GM23338 (cell line): ENCODE results near the gene PDIA6. TPM values are rescaled to one million over a fixed set of nuclear protein-coding genes. Genes with fewer than 3 reads are reported as not detected.

ENCODE experiments used
- ATAC-seq: fragments of 200-7000 bp; cut with Tn5 transposase; 3 replicates; pipeline ENCODE4 v1.9.1; 2020
- DNase-seq: peaks from one replicate; pipeline ENCODE4 v3.0.0-alpha.2; 2015; ENCODE audit warnings: low spot score
- H2AFZ ChIP-seq: fragments of 200-600 bp; sonication (generic); 2 replicates; pipeline ENCODE4 v1.8.0; 2016; ENCODE audit warnings: antibody characterized with exemption, mild to moderate bottlenecking, moderate library complexity
- H3F3A ChIP-seq: fragments of 200-600 bp; sonication (generic); replicated peaks from 2 replicates; pipeline ENCODE4 v1.8.0; 2017; ENCODE audit warnings: antibody characterized with exemption, mixed run types, low read depth
- H3K27ac ChIP-seq: fragments of 200-600 bp; sonication (generic); 2 replicates; pipeline ENCODE4 v1.6.1; 2016; ENCODE audit warnings: low read depth
- H3K27me3 ChIP-seq: fragments of 200-600 bp; sonication (generic); 2 replicates; pipeline ENCODE4 v1.8.0; 2016; ENCODE audit warnings: mild to moderate bottlenecking, mixed run types, moderate library complexity; ENCODE audit not compliant: insufficient read depth
- H3K36me3 ChIP-seq: fragments of 200-600 bp; sonication (generic); 2 replicates; pipeline ENCODE4 v1.8.0; 2016; ENCODE audit warnings: mild to moderate bottlenecking; ENCODE audit not compliant: insufficient read depth
- H3K4me1 ChIP-seq: fragments of 200-600 bp; sonication (generic); 2 replicates; pipeline ENCODE4 v1.8.0; 2016; ENCODE audit warnings: mild to moderate bottlenecking, moderate library complexity; ENCODE audit not compliant: insufficient read depth
- H3K4me2 ChIP-seq: fragments of 200-600 bp; sonication (generic); 2 replicates; pipeline ENCODE4 v1.7.1; 2017; ENCODE audit warnings: mixed run types
- H3K4me3 ChIP-seq: fragments of 200-600 bp; sonication (generic); 2 replicates; pipeline ENCODE4 v1.6.1; 2016; ENCODE audit warnings: mixed run types
- H3K79me2 ChIP-seq: fragments of 200-600 bp; sonication (generic); replicated peaks from 2 replicates; pipeline ENCODE4 v1.8.0; 2017; ENCODE audit warnings: mild to moderate bottlenecking; ENCODE audit not compliant: insufficient read depth
- H3K9me2 ChIP-seq: fragments of 200-600 bp; sonication (generic); 2 replicates; pipeline ENCODE4 v1.8.0; 2017; ENCODE audit not compliant: insufficient read depth
- H4K20me1 ChIP-seq: fragments of 200-600 bp; sonication (generic); replicated peaks from 2 replicates; pipeline ENCODE4 v1.8.0; 2017; ENCODE audit warnings: mild to moderate bottlenecking; ENCODE audit not compliant: insufficient read depth
- H3K27ac Mint-ChIP-seq: 2 replicates; pipeline ENCODE4 v1.8.0; 2020; ENCODE audit warnings: inconsistent platforms, mild to moderate bottlenecking, moderate library complexity, mixed read lengths
- H3K27me3 Mint-ChIP-seq: 3 replicates; pipeline ENCODE4 v1.8.0; 2022; ENCODE audit warnings: low read depth, mild to moderate bottlenecking, moderate library complexity, mixed read lengths, inconsistent platforms; ENCODE audit not compliant: insufficient read depth, poor library complexity
- H3K36me3 Mint-ChIP-seq: 3 replicates; pipeline ENCODE4 v1.8.0; 2021; ENCODE audit warnings: low read depth, mild to moderate bottlenecking, inconsistent platforms, moderate library complexity, mixed read lengths
- H3K4me1 Mint-ChIP-seq: 3 replicates; pipeline ENCODE4 v1.8.0; 2020; ENCODE audit warnings: mild to moderate bottlenecking, inconsistent platforms, mixed read lengths
- H3K4me3 Mint-ChIP-seq: 3 replicates; pipeline ENCODE4 v1.8.0; 2021; ENCODE audit warnings: moderate library complexity, mild to moderate bottlenecking, inconsistent platforms, mixed read lengths
- H3K9me3 Mint-ChIP-seq: 3 replicates; pipeline ENCODE4 v1.8.0; 2020; ENCODE audit warnings: moderate library complexity, mild to moderate bottlenecking, inconsistent platforms, mixed read lengths
- EZH2 ChIP-seq: fragments of 200-600 bp; sonication (generic); IDR thresholded peaks from one replicate; pipeline ENCODE4 v1.8.0; 2017; ENCODE audit warnings: antibody characterized with exemption, mild to moderate bottlenecking, low read depth; ENCODE audit not compliant: unreplicated experiment
- EZH2phosphoT487 ChIP-seq: fragments of 200-600 bp; sonication (generic); IDR thresholded peaks from one replicate; pipeline ENCODE4 v1.8.1; 2018; ENCODE audit warnings: antibody characterized with exemption; ENCODE audit not compliant: unreplicated experiment
- JUNB ChIP-seq: IDR thresholded peaks from one replicate; pipeline ENCODE4 v1.6.1; 2016; ENCODE audit warnings: antibody characterized with exemption; ENCODE audit not compliant: unreplicated experiment
- POLR2AphosphoS5 ChIP-seq: IDR thresholded peaks from 2 replicates; pipeline ENCODE4 v1.6.1; 2016; ENCODE audit warnings: antibody characterized with exemption, low read depth
- STAT1 ChIP-seq: IDR thresholded peaks from one replicate; pipeline ENCODE4 v1.6.1; 2016; ENCODE audit warnings: antibody characterized with exemption; ENCODE audit not compliant: unreplicated experiment
- ZNF114 ChIP-seq: fragments of 250-450 bp; sonication (Bioruptor Pico); IDR thresholded peaks from 2 replicates; pipeline ENCODE4 v1.5.0; 2020; ENCODE audit warnings: mild to moderate bottlenecking, moderate library complexity
- ZNF462 ChIP-seq: fragments of 250-450 bp; sonication (Bioruptor Pico); IDR thresholded peaks from 2 replicates; pipeline ENCODE4 v1.5.0; 2020; ENCODE audit warnings: mild to moderate bottlenecking, moderate library complexity
- polyA plus RNA-seq: library from polyadenylated mRNA; unstranded; fragments of >200 nt; fragmentation: Nextera tagmentation; extraction: Ambion mirVana; gene quantifications from 2 replicates; pipeline ENCODE4 v1.2.1, GENCODE V29; 2016
- total RNA-seq: library from RNA; depleted of rRNA; stranded (reverse); fragments of >200 nt; shearing (Covaris generic); gene quantifications from 2 replicates; pipeline ENCODE4 v1.2.3, GENCODE V29; 2014
- TF ChIP-seq, protein P1 (sequence below), 2 experiments: fragments of 200-600 bp in 1 of 2; sonication (generic) in 1 of 2; conservative IDR thresholded peaks; 2 replicates each; pipeline versions ENCODE4 v1.5.1 to v1.6.1; 2016 to 2017; ENCODE audit warnings: antibody characterized with exemption in 2 of 2, low read depth in 2 of 2, mild to moderate bottlenecking in 2 of 2, moderate library complexity in 1 of 2
- TF ChIP-seq, protein P2 (sequence below): IDR thresholded peaks from 2 replicates; pipeline ENCODE4 v1.6.1; 2016; ENCODE audit warnings: antibody characterized with exemption

The PDIA6 gene
- total and polyA plus RNA-seq, 2 experiments from 2014 or later, result 331 to 382 TPM

DNA sequence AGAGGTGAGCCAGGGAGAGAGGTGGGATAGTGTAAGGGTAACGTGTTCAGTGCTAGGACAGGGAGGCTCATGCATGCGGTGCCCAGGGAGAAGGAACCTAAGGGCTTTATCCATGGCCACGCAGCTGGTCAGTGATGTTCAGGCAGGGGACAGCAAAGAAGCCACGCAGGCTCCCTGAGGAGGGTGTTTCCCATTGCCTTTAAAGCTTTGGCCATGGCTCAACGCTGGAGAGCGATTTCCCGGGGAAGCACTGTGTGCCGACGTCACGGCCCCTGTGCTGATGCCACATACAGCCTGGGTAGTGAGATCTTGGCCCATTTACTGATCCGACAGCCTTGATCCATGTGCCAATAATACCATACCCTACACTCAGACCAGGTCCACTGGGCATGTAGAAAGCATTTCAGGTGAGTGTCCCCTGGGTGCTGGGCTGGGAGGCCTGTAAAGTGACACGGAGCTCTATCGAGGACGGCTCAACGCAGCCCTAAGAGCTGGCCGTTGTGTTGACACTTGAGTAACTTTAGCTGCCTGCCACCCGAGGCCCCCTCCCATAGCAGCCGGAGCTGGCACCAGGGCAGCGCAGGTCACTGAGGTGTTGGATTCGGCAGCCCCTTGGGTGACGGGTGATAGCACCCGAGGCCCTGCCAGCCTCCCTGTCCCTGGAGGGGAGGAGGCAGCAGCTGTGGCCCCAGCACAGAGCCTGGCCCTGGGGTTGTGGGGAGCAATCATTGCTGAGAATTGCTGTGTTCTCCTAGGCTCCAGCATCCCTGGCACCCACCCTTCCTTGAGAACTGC is 41.4 kb downstream of the PDIA6 start:
- peaks cover 4% of the 10 kb centered on the region; the same call in 2 of the 3 replicates for H3K4me1 Mint-ChIP-seq
- H3K4me3 ChIP-seq, result no peak overlapping the region
- TF ChIP-seq ZNF462 (CRISPR knock-in tag), result no peak
- H3K27ac Mint-ChIP-seq, result no peak overlapping the region
- H3K36me3 Mint-ChIP-seq, result no peaks in the 10 kb centered on the region
- H3K27ac ChIP-seq, result no peak overlapping the region
- H3K36me3 ChIP-seq, result no peaks in the 10 kb centered on the region
- H3K27me3 ChIP-seq, result no peaks in the 10 kb centered on the region
- H3K4me3 Mint-ChIP-seq, result no peak overlapping the region
- H3K27me3 Mint-ChIP-seq, result peaks cover 13% of the 10 kb centered on the region
- H2AFZ ChIP-seq, result no peak overlapping the region
- H3F3A ChIP-seq, result no peaks in the 10 kb centered on the region
- no peaks in the 10 kb centered on the region for H3K9me3 Mint-ChIP-seq
- ATAC-seq (no peak), DNase-seq (no peak)
- H3K79me2 ChIP-seq, result no peaks in the 10 kb centered on the region
- H3K4me1 ChIP-seq, result peaks cover 5% of the 10 kb centered on the region; the same call in 1 of the 2 replicates
- no peaks in the 10 kb centered on the region for H4K20me1 ChIP-seq
- H3K4me2 ChIP-seq, result no peak overlapping the region
- no peaks in the 10 kb centered on the region for H3K9me2 ChIP-seq

GRCh38 chr2:10768063-10768507 is 44.5 kb downstream of the PDIA6 start:
- Histone ChIP-seq H3K27ac (no peak overlapping the region), H2AFZ (no peak overlapping the region)
- TF ChIP-seq EZH2, result no peak
- no peak for TF ChIP-seq ZNF114 (CRISPR knock-in tag)
- TF ChIP-seq EZH2phosphoT487, result no peak
- no peak for TF ChIP-seq POLR2AphosphoS5
- TF ChIP-seq, protein P1, sequence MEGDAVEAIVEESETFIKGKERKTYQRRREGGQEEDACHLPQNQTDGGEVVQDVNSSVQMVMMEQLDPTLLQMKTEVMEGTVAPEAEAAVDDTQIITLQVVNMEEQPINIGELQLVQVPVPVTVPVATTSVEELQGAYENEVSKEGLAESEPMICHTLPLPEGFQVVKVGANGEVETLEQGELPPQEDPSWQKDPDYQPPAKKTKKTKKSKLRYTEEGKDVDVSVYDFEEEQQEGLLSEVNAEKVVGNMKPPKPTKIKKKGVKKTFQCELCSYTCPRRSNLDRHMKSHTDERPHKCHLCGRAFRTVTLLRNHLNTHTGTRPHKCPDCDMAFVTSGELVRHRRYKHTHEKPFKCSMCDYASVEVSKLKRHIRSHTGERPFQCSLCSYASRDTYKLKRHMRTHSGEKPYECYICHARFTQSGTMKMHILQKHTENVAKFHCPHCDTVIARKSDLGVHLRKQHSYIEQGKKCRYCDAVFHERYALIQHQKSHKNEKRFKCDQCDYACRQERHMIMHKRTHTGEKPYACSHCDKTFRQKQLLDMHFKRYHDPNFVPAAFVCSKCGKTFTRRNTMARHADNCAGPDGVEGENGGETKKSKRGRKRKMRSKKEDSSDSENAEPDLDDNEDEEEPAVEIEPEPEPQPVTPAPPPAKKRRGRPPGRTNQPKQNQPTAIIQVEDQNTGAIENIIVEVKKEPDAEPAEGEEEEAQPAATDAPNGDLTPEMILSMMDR (conservative IDR thresholded peaks at IDR 0.05; ENCODE audit: low read depth in 2 of 2), result no peak
- TF ChIP-seq JUNB, result no peak
- no peak for TF ChIP-seq STAT1
- TF ChIP-seq, protein P2, sequence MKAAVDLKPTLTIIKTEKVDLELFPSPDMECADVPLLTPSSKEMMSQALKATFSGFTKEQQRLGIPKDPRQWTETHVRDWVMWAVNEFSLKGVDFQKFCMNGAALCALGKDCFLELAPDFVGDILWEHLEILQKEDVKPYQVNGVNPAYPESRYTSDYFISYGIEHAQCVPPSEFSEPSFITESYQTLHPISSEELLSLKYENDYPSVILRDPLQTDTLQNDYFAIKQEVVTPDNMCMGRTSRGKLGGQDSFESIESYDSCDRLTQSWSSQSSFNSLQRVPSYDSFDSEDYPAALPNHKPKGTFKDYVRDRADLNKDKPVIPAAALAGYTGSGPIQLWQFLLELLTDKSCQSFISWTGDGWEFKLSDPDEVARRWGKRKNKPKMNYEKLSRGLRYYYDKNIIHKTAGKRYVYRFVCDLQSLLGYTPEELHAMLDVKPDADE, result no peak

More at GRCh38 chr2:10768063-10768507, 44.5 kb downstream of the PDIA6 start:
- Histone ChIP-seq H3K4me2 (no peak overlapping the region), H3K27me3 (no peaks in the 10 kb centered on the region), H3K4me1 (no peaks in the 10 kb centered on the region), H3K79me2 (no peaks in the 10 kb centered on the region), H3K9me2 (no peaks in the 10 kb centered on the region), H3K36me3 (no peaks in the 10 kb centered on the region), H4K20me1 (no peaks in the 10 kb centered on the region), H3K4me3 (no peak overlapping the region), H3F3A (no peaks in the 10 kb centered on the region)
- ATAC-seq (peak; percentile 44), DNase-seq (no peak)
- no peak overlapping the region for H3K4me3 Mint-ChIP-seq
- H3K36me3 Mint-ChIP-seq, result no peaks in the 10 kb centered on the region
- H3K4me1 Mint-ChIP-seq, result 0 out of 3 replicates have a peak, but pooled peaks cover under 1% of the 10 kb centered on the region
- H3K27ac Mint-ChIP-seq, result no peak overlapping the region
- H3K27me3 Mint-ChIP-seq, result peaks cover 17% of the 10 kb centered on the region
- no peaks in the 10 kb centered on the region for H3K9me3 Mint-ChIP-seq
